Activated naive CD8-positive, alpha-beta T cell treated with anti-CD3 and anti-CD28 coated beads for 36 hours (primary cell): ENCODE data around the gene MYO7B. TPM values are rescaled to one million over a fixed set of nuclear protein-coding genes. Genes with fewer than 3 reads are reported as not detected.

Experiments used
- DNase-seq: peaks from one replicate; pipeline ENCODE4 v3.0.0; 2021
- H3K27ac Mint-ChIP-seq: one replicate; pipeline ENCODE4 v1.8.0; 2022; ENCODE audit warnings: mild to moderate bottlenecking, moderate library complexity, mixed read lengths
- H3K27me3 Mint-ChIP-seq: one replicate; pipeline ENCODE4 v1.8.0; 2022; ENCODE audit warnings: mild to moderate bottlenecking, mixed read lengths
- H3K36me3 Mint-ChIP-seq: one replicate; pipeline ENCODE4 v1.8.0; 2021; ENCODE audit warnings: mild to moderate bottlenecking, mixed read lengths
- H3K4me1 Mint-ChIP-seq: one replicate; pipeline ENCODE4 v1.8.0; 2021; ENCODE audit warnings: mixed read lengths
- H3K4me3 Mint-ChIP-seq: one replicate; pipeline ENCODE4 v1.8.0; 2022; ENCODE audit warnings: mild to moderate bottlenecking, moderate library complexity, mixed read lengths
- H3K9me3 Mint-ChIP-seq: one replicate; pipeline ENCODE4 v1.8.0; 2022; ENCODE audit warnings: mixed read lengths
- total RNA-seq, 2 experiments: library from RNA; stranded (reverse); gene quantifications; one replicate each; pipeline ENCODE4 v1.2.3, GENCODE V29; 2021

Gene MYO7B
- total RNA-seq, 2 experiments from 2014 or later, result 0.62 to 0.88 TPM

- Mint-ChIP-seq H3K27me3 (peaks cover 8% of the 10 kb centered on the region), H3K4me3 (no peak overlapping the region), H3K27ac (no peak overlapping the region), H3K9me3 (peaks cover 16% of the 10 kb centered on the region), H3K36me3 (peaks cover 5% of the 10 kb centered on the region), H3K4me1 (peaks cover 6% of the 10 kb centered on the region)
- no peak for DNase-seq
These were observed 23.4 kb downstream of the MYO7B start for GRCh38 chr2:127558911-127559310.

- Mint-ChIP-seq H3K27ac (no peak overlapping the region), H3K9me3 (peaks cover 16% of the 10 kb centered on the region), H3K27me3 (peaks cover 13% of the 10 kb centered on the region), H3K36me3 (peaks cover 5% of the 10 kb centered on the region), H3K4me1 (peaks cover 6% of the 10 kb centered on the region), H3K4me3 (no peak overlapping the region)
- DNase-seq, result no peak
These were observed 24.0 kb downstream of the MYO7B start for GRCh38 chr2:127559454-127559853.

GRCh38 chr2:127560201-127560930, 24.9 kb downstream of the MYO7B start:
- H3K27me3 Mint-ChIP-seq, result peaks cover 13% of the 10 kb centered on the region
- peaks cover 5% of the 10 kb centered on the region for H3K36me3 Mint-ChIP-seq
- H3K27ac Mint-ChIP-seq, result no peak overlapping the region
- no peak overlapping the region for H3K4me3 Mint-ChIP-seq
- H3K4me1 Mint-ChIP-seq, result peaks cover 6% of the 10 kb centered on the region
- no peak for DNase-seq
- H3K9me3 Mint-ChIP-seq, result peaks cover 14% of the 10 kb centered on the region

- Mint-ChIP-seq H3K9me3 (peaks cover 9% of the 10 kb centered on the region), H3K27ac (no peak overlapping the region), H3K27me3 (peaks cover 13% of the 10 kb centered on the region), H3K36me3 (peaks cover 5% of the 10 kb centered on the region), H3K4me1 (peaks cover 6% of the 10 kb centered on the region), H3K4me3 (no peak overlapping the region)
- no peak for DNase-seq
These were observed 25.4 kb downstream of the MYO7B start for GRCh38 chr2:127560931-127561280.

GRCh38 chr2:127561371-127561770, 25.9 kb downstream of the MYO7B start:
- H3K27me3 Mint-ChIP-seq, result peaks cover 13% of the 10 kb centered on the region
- H3K36me3 Mint-ChIP-seq, result peaks cover 5% of the 10 kb centered on the region
- no peak overlapping the region for H3K4me3 Mint-ChIP-seq
- H3K27ac Mint-ChIP-seq, result no peak overlapping the region
- no peak for DNase-seq
- H3K9me3 Mint-ChIP-seq, result peaks cover 6% of the 10 kb centered on the region
- H3K4me1 Mint-ChIP-seq, result peaks cover 6% of the 10 kb centered on the region

GRCh38 chr2:127562936-127563335, 27.5 kb downstream of the MYO7B start:
- H3K27ac Mint-ChIP-seq, result no peak overlapping the region
- peaks cover 6% of the 10 kb centered on the region for H3K4me1 Mint-ChIP-seq
- H3K4me3 Mint-ChIP-seq, result no peak overlapping the region
- no peaks in the 10 kb centered on the region for H3K9me3 Mint-ChIP-seq
- no peak for DNase-seq
- H3K27me3 Mint-ChIP-seq, result peaks cover 8% of the 10 kb centered on the region
- H3K36me3 Mint-ChIP-seq, result peaks cover 2% of the 10 kb centered on the region

- DNase-seq, result no peak
- H3K9me3 Mint-ChIP-seq, result no peaks in the 10 kb centered on the region
- H3K27ac Mint-ChIP-seq, result peak overlapping the region; percentile 55
- peak overlapping the region; percentile 47 for H3K4me3 Mint-ChIP-seq
- peaks cover 6% of the 10 kb centered on the region for H3K4me1 Mint-ChIP-seq
- H3K27me3 Mint-ChIP-seq, result peaks cover 8% of the 10 kb centered on the region
- peaks cover 2% of the 10 kb centered on the region for H3K36me3 Mint-ChIP-seq
These were observed 28.3 kb downstream of the MYO7B start for GRCh38 chr2:127563458-127564428.

GRCh38 chr2:127564429-127565260, 29.2 kb downstream of the MYO7B start:
- H3K36me3 Mint-ChIP-seq, result peaks cover 2% of the 10 kb centered on the region
- DNase-seq, result no peak
- no peaks in the 10 kb centered on the region for H3K9me3 Mint-ChIP-seq
- H3K4me3 Mint-ChIP-seq, result no peak overlapping the region
- H3K27ac Mint-ChIP-seq, result no peak overlapping the region
- H3K4me1 Mint-ChIP-seq, result peaks cover 6% of the 10 kb centered on the region
- H3K27me3 Mint-ChIP-seq, result peaks cover 8% of the 10 kb centered on the region

GRCh38 chr2:127565261-127566138, 30.0 kb downstream of the MYO7B start:
- peaks cover 6% of the 10 kb centered on the region for H3K4me1 Mint-ChIP-seq
- no peak for DNase-seq
- H3K27me3 Mint-ChIP-seq, result peaks cover 8% of the 10 kb centered on the region
- peaks cover 2% of the 10 kb centered on the region for H3K36me3 Mint-ChIP-seq
- H3K27ac Mint-ChIP-seq, result no peak overlapping the region
- no peak overlapping the region for H3K4me3 Mint-ChIP-seq
- H3K9me3 Mint-ChIP-seq, result no peaks in the 10 kb centered on the region

GRCh38 chr2:127566139-127566417, 30.6 kb downstream of the MYO7B start:
- H3K36me3 Mint-ChIP-seq, result peaks cover 2% of the 10 kb centered on the region
- DNase-seq, result no peak
- no peak overlapping the region for H3K27ac Mint-ChIP-seq
- peaks cover 6% of the 10 kb centered on the region for H3K4me1 Mint-ChIP-seq
- no peaks in the 10 kb centered on the region for H3K9me3 Mint-ChIP-seq
- H3K27me3 Mint-ChIP-seq, result peaks cover 8% of the 10 kb centered on the region
- no peak overlapping the region for H3K4me3 Mint-ChIP-seq

- Mint-ChIP-seq H3K4me1 (peaks cover 6% of the 10 kb centered on the region), H3K4me3 (no peak overlapping the region), H3K36me3 (peaks cover 2% of the 10 kb centered on the region), H3K27me3 (peaks cover 8% of the 10 kb centered on the region), H3K27ac (no peak overlapping the region), H3K9me3 (no peaks in the 10 kb centered on the region)
- DNase-seq, result no peak
These were observed 31.1 kb downstream of the MYO7B start for GRCh38 chr2:127566576-127566975.

- peaks cover 8% of the 10 kb centered on the region for H3K27me3 Mint-ChIP-seq
- no peaks in the 10 kb centered on the region for H3K36me3 Mint-ChIP-seq
- peaks cover 6% of the 10 kb centered on the region for H3K4me1 Mint-ChIP-seq
- H3K4me3 Mint-ChIP-seq, result no peak overlapping the region
- no peak for DNase-seq
- H3K9me3 Mint-ChIP-seq, result no peaks in the 10 kb centered on the region
- no peak overlapping the region for H3K27ac Mint-ChIP-seq
These were observed 31.9 kb downstream of the MYO7B start for GRCh38 chr2:127567351-127567854.

GRCh38 chr2:127568128-127568527, 32.6 kb downstream of the MYO7B start:
- peaks cover 8% of the 10 kb centered on the region for H3K27me3 Mint-ChIP-seq

GRCh38 chr2:127569666-127570065, 34.2 kb downstream of the MYO7B start:
- no peak for DNase-seq
- H3K4me3 Mint-ChIP-seq, result no peak overlapping the region
- H3K27ac Mint-ChIP-seq, result no peak overlapping the region
- no peaks in the 10 kb centered on the region for H3K27me3 Mint-ChIP-seq
- no peaks in the 10 kb centered on the region for H3K36me3 Mint-ChIP-seq
- no peaks in the 10 kb centered on the region for H3K4me1 Mint-ChIP-seq
- no peaks in the 10 kb centered on the region for H3K9me3 Mint-ChIP-seq

More at GRCh38 chr2:127568128-127568527, 32.6 kb downstream of the MYO7B start:
- no peak for DNase-seq
- Mint-ChIP-seq H3K4me3 (no peak overlapping the region), H3K36me3 (no peaks in the 10 kb centered on the region), H3K27ac (no peak overlapping the region), H3K9me3 (no peaks in the 10 kb centered on the region), H3K4me1 (peaks cover 6% of the 10 kb centered on the region)
